Keratinocyte (primary cell): ENCODE results near the gene LITAFD. TPM values are rescaled to one million over a fixed set of nuclear protein-coding genes. Genes with fewer than 3 reads are reported as not detected.
A peak's percentile ranks its signal among the peaks of the same experiment; 100 is the strongest.

Experiments
- DNase-seq: peaks from one replicate; pipeline ENCODE4 v3.0.0-alpha.2; 2011; ENCODE audit warnings: low read depth, missing footprints, low spot score
- FAIRE-seq: peaks from 2 replicates; lab custom pipeline; 2011; peaks lifted over from hg19 to GRCh38; lab: Jason Lieb, UNC
- H2AFZ ChIP-seq: 2 replicates; pipeline ENCODE4 v1.6.0; 2012; ENCODE audit warnings: low read length, control low read depth, inconsistent platforms; ENCODE audit not compliant: control insufficient read depth
- H3K27ac ChIP-seq: 2 replicates; pipeline ENCODE4 v1.5.1; 2011; ENCODE audit warnings: low read length; ENCODE audit not compliant: control insufficient read depth, insufficient read depth
- H3K27me3 ChIP-seq: 3 replicates; pipeline ENCODE4 v1.6.0; 2011; ENCODE audit warnings: low read length; ENCODE audit not compliant: control insufficient read depth, insufficient read depth; ENCODE audit errors: extremely low read depth
- H3K36me3 ChIP-seq, 2 experiments: 2 replicates in 1 of 2; 3 replicates in 1 of 2; pipeline ENCODE4 v1.5.1; 2011; ENCODE audit warnings: low read length in 2 of 2, mild to moderate bottlenecking in 1 of 2; ENCODE audit not compliant: control insufficient read depth in 2 of 2, insufficient read depth in 2 of 2; ENCODE audit errors: extremely low read depth in 1 of 2
- H3K4me1 ChIP-seq: 3 replicates; pipeline ENCODE4 v1.5.1; 2011; ENCODE audit warnings: low read length; ENCODE audit not compliant: control insufficient read depth, insufficient read depth; ENCODE audit errors: extremely low read depth
- H3K4me2 ChIP-seq: 3 replicates; pipeline ENCODE4 v1.6.0; 2011; ENCODE audit warnings: low read depth, low read length; ENCODE audit not compliant: control insufficient read depth, insufficient read depth; ENCODE audit errors: extremely low read depth
- H3K4me3 ChIP-seq, 3 experiments: fragments of 200-600 bp in 1 of 3; sonication (generic) in 1 of 3; 2 replicates in 2 of 3; 3 replicates in 1 of 3; pipeline ENCODE4 v1.5.1; 2011 to 2016; ENCODE audit warnings: low read length in 3 of 3, mild to moderate bottlenecking in 3 of 3, control low read depth in 2 of 3, inconsistent platforms in 1 of 3, low read depth in 1 of 3, mixed read lengths in 1 of 3, mixed run types in 1 of 3, moderate library complexity in 1 of 3; ENCODE audit not compliant: control insufficient read depth in 2 of 3, insufficient read depth in 2 of 3; ENCODE audit errors: extremely low read depth in 1 of 3
- H3K79me2 ChIP-seq: 2 replicates; pipeline ENCODE4 v1.6.0; 2012; ENCODE audit warnings: low read length; ENCODE audit not compliant: control insufficient read depth, insufficient read depth
- H3K9ac ChIP-seq: 3 replicates; pipeline ENCODE4 v1.6.0; 2011; ENCODE audit warnings: low read length; ENCODE audit not compliant: control insufficient read depth, insufficient read depth; ENCODE audit errors: extremely low read depth
- H3K9me1 ChIP-seq: 3 replicates; pipeline ENCODE4 v1.6.0; 2011; ENCODE audit warnings: low read length; ENCODE audit not compliant: control insufficient read depth, insufficient read depth; ENCODE audit errors: extremely low read depth
- H3K9me3 ChIP-seq: 2 replicates; pipeline ENCODE4 v1.5.1; 2012; ENCODE audit warnings: low read depth, low read length; ENCODE audit not compliant: control insufficient read depth
- H4K20me1 ChIP-seq: 3 replicates; pipeline ENCODE4 v1.6.0; 2011; ENCODE audit warnings: low read length; ENCODE audit not compliant: control insufficient read depth, insufficient read depth; ENCODE audit errors: extremely low read depth
- EZH2 ChIP-seq: IDR thresholded peaks from one replicate; pipeline ENCODE4 v1.6.1; 2012; ENCODE audit warnings: inconsistent platforms, mild to moderate bottlenecking, low read length, moderate library complexity
- dilution Hi-C: fragments of 300-500 bp; cut with MboI; formaldehyde crosslinking; loops from one replicate; pipeline ENCODE4 v1.7.0; 2020; ENCODE audit warnings: low sequenced_read_pairs; ENCODE audit not compliant: extremely low pct_ligation_motif_present
- polyA plus RNA-seq, 5 experiments: library from polyadenylated mRNA; depleted of rRNA in 3 of 5; stranded (reverse) in 3 of 5; stranded (forward) in 1 of 5; unstranded in 1 of 5; fragments of >200 nt; gene quantifications; 1 replicate in 1 of 5; 2 replicates in 3 of 5; 3 replicates in 1 of 5; pipeline versions ENCODE4 v1.2.1 to v1.2.3, GENCODE V29; 2011 to 2012; ENCODE audit warnings: missing spikeins in 2 of 5, low read depth in 1 of 5, low replicate concordance in 1 of 5
- TF ChIP-seq, protein P1 (sequence below), 3 experiments: IDR thresholded peaks in 1 of 3; conservative IDR thresholded peaks in 1 of 3; optimal IDR thresholded peaks in 1 of 3; 2 replicates in 2 of 3; 3 replicates in 1 of 3; pipeline versions ENCODE3 to v1.5.1; 2011; ENCODE audit warnings: low read length in 3 of 3, mild to moderate bottlenecking in 3 of 3, moderate library complexity in 2 of 3, control low read depth in 1 of 3, inconsistent platforms in 1 of 3; ENCODE audit not compliant: insufficient read depth in 2 of 3; ENCODE audit errors: extremely low read depth in 1 of 3

LITAFD gene
- polyA plus RNA-seq, 1 donor (not counting 4 experiments of a cell fraction or from before 2014, with no cell fraction given): not detected

DNA sequence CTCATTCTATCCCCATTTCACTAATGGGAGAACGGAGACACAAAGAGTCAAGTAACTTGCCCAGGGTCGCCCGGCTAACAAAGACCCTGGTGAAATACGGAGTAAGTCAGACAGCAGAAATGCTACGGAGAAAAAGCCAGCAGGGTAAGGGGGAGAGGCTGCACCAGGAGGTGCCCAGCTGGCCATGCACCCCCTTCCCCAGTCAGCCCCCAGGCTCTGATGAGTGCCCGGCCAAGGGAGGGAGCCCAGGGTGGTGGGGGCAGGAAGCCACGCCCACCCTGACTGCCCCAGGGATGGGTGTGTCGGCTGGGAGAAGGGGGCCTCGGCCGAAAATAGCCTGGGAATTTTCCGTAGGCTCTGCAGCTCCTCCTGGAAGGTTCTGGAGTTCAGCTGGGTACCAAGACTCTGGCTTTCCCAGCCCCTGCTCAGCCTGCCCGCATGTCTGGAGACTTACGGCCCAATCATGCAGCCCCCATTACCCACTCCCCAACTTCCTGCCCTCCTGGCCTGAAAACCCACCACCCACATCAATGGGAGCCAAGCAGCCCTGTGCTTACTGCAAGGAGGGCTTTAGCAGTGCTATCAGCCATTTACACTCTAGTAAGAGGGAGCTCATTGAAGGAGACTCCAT is 17.6 kb upstream of the LITAFD start:
- dilution Hi-C loops: no loop called here
- peaks cover 37% of the 10 kb centered on the region for H3K4me1 ChIP-seq

DNA sequence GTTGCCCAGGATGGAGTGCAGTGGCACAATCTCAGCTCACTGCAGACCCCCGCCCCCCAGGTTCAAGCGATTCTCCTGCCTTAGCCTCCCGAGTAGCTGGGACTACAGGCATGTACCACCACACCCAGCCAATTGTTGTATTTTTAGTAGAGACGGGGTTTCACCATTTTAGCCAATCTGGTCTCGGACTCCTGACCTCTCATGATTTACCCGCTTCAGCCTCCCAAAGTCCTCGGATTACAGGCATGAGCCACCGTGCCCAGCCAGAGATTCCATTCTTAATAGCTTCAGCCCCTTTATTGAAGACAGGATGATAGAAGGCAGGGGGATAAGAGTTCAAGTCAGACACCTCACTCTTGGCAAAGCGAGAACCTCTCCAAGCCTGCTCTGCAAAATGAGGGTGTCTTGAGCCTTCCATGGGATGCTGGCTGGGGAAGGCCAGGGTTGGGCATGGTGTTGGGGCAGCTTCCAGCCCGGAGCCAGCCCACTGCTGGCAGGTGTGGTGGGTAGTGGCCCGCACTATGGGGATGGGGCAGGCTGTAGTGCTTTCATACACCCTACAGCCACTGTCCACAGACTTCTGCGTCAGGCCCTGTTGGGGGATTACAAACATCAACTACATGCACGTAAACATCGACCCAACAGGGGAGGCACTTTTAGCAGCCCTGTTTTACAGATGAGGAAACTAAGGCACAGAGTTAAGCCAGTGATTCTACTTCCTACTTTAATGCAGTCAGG is 16.8 kb upstream of the LITAFD start:
- DNase-seq: no peak
- Histone ChIP-seq H3K4me1 (peaks cover 37% of the 10 kb centered on the region), H3K27me3 (no peaks in the 10 kb centered on the region), H3K36me3 (peaks cover 3 to 7% of the 10 kb centered on the region in 2 experiments), H2AFZ (no peak overlapping the region), H3K4me2 (peak overlapping the region; percentile 66), H3K9ac (no peak overlapping the region), H3K9me1 (peaks cover 9% of the 10 kb centered on the region), H3K9me3 (no peaks in the 10 kb centered on the region), H3K27ac (no peak overlapping the region), H3K79me2 (peaks cover 73% of the 10 kb centered on the region), H3K4me3 (no peak overlapping the region), H4K20me1 (peaks cover 29% of the 10 kb centered on the region)
- TF ChIP-seq, protein P1, sequence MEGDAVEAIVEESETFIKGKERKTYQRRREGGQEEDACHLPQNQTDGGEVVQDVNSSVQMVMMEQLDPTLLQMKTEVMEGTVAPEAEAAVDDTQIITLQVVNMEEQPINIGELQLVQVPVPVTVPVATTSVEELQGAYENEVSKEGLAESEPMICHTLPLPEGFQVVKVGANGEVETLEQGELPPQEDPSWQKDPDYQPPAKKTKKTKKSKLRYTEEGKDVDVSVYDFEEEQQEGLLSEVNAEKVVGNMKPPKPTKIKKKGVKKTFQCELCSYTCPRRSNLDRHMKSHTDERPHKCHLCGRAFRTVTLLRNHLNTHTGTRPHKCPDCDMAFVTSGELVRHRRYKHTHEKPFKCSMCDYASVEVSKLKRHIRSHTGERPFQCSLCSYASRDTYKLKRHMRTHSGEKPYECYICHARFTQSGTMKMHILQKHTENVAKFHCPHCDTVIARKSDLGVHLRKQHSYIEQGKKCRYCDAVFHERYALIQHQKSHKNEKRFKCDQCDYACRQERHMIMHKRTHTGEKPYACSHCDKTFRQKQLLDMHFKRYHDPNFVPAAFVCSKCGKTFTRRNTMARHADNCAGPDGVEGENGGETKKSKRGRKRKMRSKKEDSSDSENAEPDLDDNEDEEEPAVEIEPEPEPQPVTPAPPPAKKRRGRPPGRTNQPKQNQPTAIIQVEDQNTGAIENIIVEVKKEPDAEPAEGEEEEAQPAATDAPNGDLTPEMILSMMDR (optimal IDR thresholded peaks at IDR 0.05 in 1 of 3, IDR thresholded peaks at IDR 0.05 in 1 of 3, conservative IDR thresholded peaks at IDR 0.05 in 1 of 3; ENCODE audit: extremely low read depth in 1 of 3, insufficient read depth in 2 of 3, low read length in 3 of 3): no peak
- no peak for TF ChIP-seq EZH2
- dilution Hi-C loops: no loop called here
- FAIRE-seq: no peak

More for the DNA sequence above, 17.6 kb upstream of the LITAFD start:
- H3K79me2 ChIP-seq: peaks cover 80% of the 10 kb centered on the region
- H3K36me3 ChIP-seq: peaks cover 3 to 7% of the 10 kb centered on the region in 2 experiments
- H3K9me1 ChIP-seq: peaks cover 9% of the 10 kb centered on the region
- H3K27me3 ChIP-seq: no peaks in the 10 kb centered on the region
- H3K9me3 ChIP-seq: no peaks in the 10 kb centered on the region
- H3K9ac ChIP-seq: peak overlapping the region; percentile 4
- H3K4me3 ChIP-seq: no peak overlapping the region
- H3K27ac ChIP-seq: peak overlapping the region; percentile 36
- DNase-seq: no peak
- H4K20me1 ChIP-seq: peaks cover 29% of the 10 kb centered on the region
- H2AFZ ChIP-seq: no peak overlapping the region
- H3K4me2 ChIP-seq: peak overlapping the region; percentile 66
- TF ChIP-seq, protein P1 (optimal IDR thresholded peaks at IDR 0.05 in 1 of 3, IDR thresholded peaks at IDR 0.05 in 1 of 3, conservative IDR thresholded peaks at IDR 0.05 in 1 of 3; ENCODE audit: extremely low read depth in 1 of 3, insufficient read depth in 2 of 3, low read length in 3 of 3): no peak
- TF ChIP-seq EZH2: no peak
- FAIRE-seq: no peak
